HepG2 (cell line): ENCODE measurements around the gene ZNF507. TPM values are rescaled to one million over a fixed set of nuclear protein-coding genes. Genes with fewer than 3 reads are reported as not detected.

Experiments
- CCAR2 ChIP-seq: fragments of 200-400 bp; formaldehyde crosslinking; optimal IDR thresholded peaks from 2 replicates; pipeline ENCODE3; 2018; ENCODE audit warnings: low read depth, mild to moderate bottlenecking, low read length, moderate library complexity
- ETV5 ChIP-seq: IDR thresholded peaks from 2 replicates; pipeline ENCODE4 v1.6.1; 2018; ENCODE audit warnings: missing biosample characterization, missing genetic modification reagents, inconsistent platforms, borderline replicate concordance
- GATAD1 ChIP-seq: IDR thresholded peaks from 2 replicates; pipeline ENCODE4 v1.6.1; 2016; ENCODE audit warnings: missing genetic modification reagents, missing compliant biosample characterization
- GZF1 ChIP-seq: sonication (generic); formaldehyde crosslinking; IDR thresholded peaks from 2 replicates; pipeline ENCODE4 v1.5.1; 2020; ENCODE audit warnings: mild to moderate bottlenecking, missing genetic modification reagents
- HIC2 ChIP-seq: sonication (generic); formaldehyde crosslinking; IDR thresholded peaks from 2 replicates; pipeline ENCODE4 v1.9.0; 2022; ENCODE audit warnings: low read depth, missing genetic modification reagents
- HNRNPL ChIP-seq: fragments of 200-400 bp; formaldehyde crosslinking; IDR thresholded peaks from 2 replicates; pipeline ENCODE4 v1.6.1; 2017; ENCODE audit warnings: mild to moderate bottlenecking, low read depth, low read length
- KMT2B ChIP-seq: IDR thresholded peaks from 2 replicates; pipeline ENCODE4 v1.6.1; 2016; ENCODE audit warnings: missing genetic modification reagents, missing compliant biosample characterization
- MYNN ChIP-seq: sonication (generic); formaldehyde crosslinking; IDR thresholded peaks from 2 replicates; pipeline ENCODE4 v1.4.0; 2020; ENCODE audit warnings: mild to moderate bottlenecking, low read depth, missing genetic modification reagents
- NFE2 ChIP-seq: sonication (generic); formaldehyde crosslinking; IDR thresholded peaks from 2 replicates; pipeline ENCODE4 v1.4.0; 2020; ENCODE audit warnings: missing genetic modification reagents
- NR2F2 ChIP-seq: IDR thresholded peaks from 2 replicates; pipeline ENCODE4 v1.6.1; 2012; ENCODE audit warnings: low read depth, inconsistent platforms, borderline replicate concordance
- RBFOX2 ChIP-seq: fragments of 200-400 bp; formaldehyde crosslinking; IDR thresholded peaks from 2 replicates; pipeline ENCODE4 v1.6.1; 2017; ENCODE audit warnings: low read depth, mild to moderate bottlenecking, low read length
- RBM39 ChIP-seq: fragments of 200-400 bp; formaldehyde crosslinking; IDR thresholded peaks from one replicate; pipeline ENCODE4 v1.6.1; 2018; ENCODE audit warnings: antibody characterized with exemption, mild to moderate bottlenecking, low read depth, low read length; ENCODE audit not compliant: poor library complexity, severe bottlenecking
- SUZ12 ChIP-seq: fragments of 150-350 bp; IDR thresholded peaks from 2 replicates; pipeline ENCODE4 v1.6.1; 2014; ENCODE audit warnings: low read depth, low read length
- ZFP36L1 ChIP-seq: sonication (generic); formaldehyde crosslinking; IDR thresholded peaks from 2 replicates; pipeline ENCODE4 v1.8.0; 2022; ENCODE audit warnings: mild to moderate bottlenecking, missing genetic modification reagents, moderate library complexity
- ZGPAT ChIP-seq: IDR thresholded peaks from 2 replicates; pipeline ENCODE4 v1.6.1; 2016; ENCODE audit warnings: mild to moderate bottlenecking
- ZNF263 ChIP-seq: sonication (generic); formaldehyde crosslinking; IDR thresholded peaks from 2 replicates; pipeline ENCODE4 v1.4.0; 2020; ENCODE audit warnings: missing genetic modification reagents
- ZNF367 ChIP-seq: sonication (generic); formaldehyde crosslinking; IDR thresholded peaks from 2 replicates; pipeline ENCODE4 v1.4.0; 2020; ENCODE audit warnings: missing genetic modification reagents, borderline replicate concordance
- ZNF558 ChIP-seq: sonication (generic); formaldehyde crosslinking; IDR thresholded peaks from 2 replicates; pipeline ENCODE4 v1.9.0; 2022; ENCODE audit warnings: mild to moderate bottlenecking, missing genetic modification reagents, borderline replicate concordance
- ZNF672 ChIP-seq: sonication (generic); formaldehyde crosslinking; IDR thresholded peaks from 2 replicates; pipeline ENCODE4 v1.8.1; 2022; ENCODE audit warnings: missing genetic modification reagents
- polyA plus RNA-seq, 8 experiments: library from polyadenylated mRNA; depleted of rRNA in 3 of 8; stranded (reverse) in 7 of 8; unstranded in 1 of 8; fragments of >200 nt; fragmentation: Illumina TruSeq in 4 of 8; extraction: Trizol in 4 of 8; gene quantifications; 2 replicates each; pipeline versions ENCODE4 v1.2.1 to v1.2.3, GENCODE V29; 2011 to 2016; ENCODE audit warnings: low read depth in 4 of 8, missing spikeins in 1 of 8, mixed read lengths in 1 of 8; ENCODE audit not compliant: insufficient read depth in 1 of 8
- total RNA-seq, 5 experiments: library from RNA; depleted of rRNA; stranded (reverse); fragments of >200 nt; fragmentation: Illumina TruSeq; extraction: Trizol; gene quantifications; 2 replicates each; pipeline ENCODE4 v1.2.3, GENCODE V29; 2016; ENCODE audit warnings: low read depth in 1 of 5
- TF ChIP-seq, protein P1 (sequence below): conservative IDR thresholded peaks from 2 replicates; pipeline ENCODE4 v1.6.1; 2018; ENCODE audit warnings: missing genetic modification reagents
- TF ChIP-seq, protein P2 (sequence below): sonication (generic); formaldehyde crosslinking; IDR thresholded peaks from 2 replicates; pipeline ENCODE4 v1.9.0; 2021; ENCODE audit warnings: missing genetic modification reagents, borderline replicate concordance
- TF ChIP-seq, protein P3 (sequence below): sonication (generic); formaldehyde crosslinking; IDR thresholded peaks from 2 replicates; pipeline ENCODE4 v1.4.0; 2020; ENCODE audit warnings: mild to moderate bottlenecking, missing genetic modification reagents

Gene ZNF507
- total and polyA plus RNA-seq, 2 of the 13 experiments (the other 11 are each of a cell fraction or from before 2014, with no cell fraction given): 7.3 to 10.9 TPM

GRCh38 chr19:32405431-32406160 is 60.2 kb downstream of the ZNF507 start, which contains the start of gene DPY19L3 (continued):
- TF ChIP-seq, protein P1, sequence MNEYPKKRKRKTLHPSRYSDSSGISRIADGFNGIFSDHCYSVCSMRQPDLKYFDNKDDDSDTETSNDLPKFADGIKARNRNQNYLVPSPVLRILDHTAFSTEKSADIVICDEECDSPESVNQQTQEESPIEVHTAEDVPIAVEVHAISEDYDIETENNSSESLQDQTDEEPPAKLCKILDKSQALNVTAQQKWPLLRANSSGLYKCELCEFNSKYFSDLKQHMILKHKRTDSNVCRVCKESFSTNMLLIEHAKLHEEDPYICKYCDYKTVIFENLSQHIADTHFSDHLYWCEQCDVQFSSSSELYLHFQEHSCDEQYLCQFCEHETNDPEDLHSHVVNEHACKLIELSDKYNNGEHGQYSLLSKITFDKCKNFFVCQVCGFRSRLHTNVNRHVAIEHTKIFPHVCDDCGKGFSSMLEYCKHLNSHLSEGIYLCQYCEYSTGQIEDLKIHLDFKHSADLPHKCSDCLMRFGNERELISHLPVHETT: no peak; the same call in 1 of the 2 replicates
- TF ChIP-seq, protein P2, sequence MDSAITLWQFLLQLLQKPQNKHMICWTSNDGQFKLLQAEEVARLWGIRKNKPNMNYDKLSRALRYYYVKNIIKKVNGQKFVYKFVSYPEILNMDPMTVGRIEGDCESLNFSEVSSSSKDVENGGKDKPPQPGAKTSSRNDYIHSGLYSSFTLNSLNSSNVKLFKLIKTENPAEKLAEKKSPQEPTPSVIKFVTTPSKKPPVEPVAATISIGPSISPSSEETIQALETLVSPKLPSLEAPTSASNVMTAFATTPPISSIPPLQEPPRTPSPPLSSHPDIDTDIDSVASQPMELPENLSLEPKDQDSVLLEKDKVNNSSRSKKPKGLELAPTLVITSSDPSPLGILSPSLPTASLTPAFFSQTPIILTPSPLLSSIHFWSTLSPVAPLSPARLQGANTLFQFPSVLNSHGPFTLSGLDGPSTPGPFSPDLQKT: no peak; the same call in 1 of the 2 replicates
- TF ChIP-seq GZF1 (CRISPR knock-in tag): no peak
- peak; percentile 32 for TF ChIP-seq RBM39
- TF ChIP-seq HIC2 (CRISPR knock-in tag): no peak
- peak; percentile 98 for TF ChIP-seq ETV5 (CRISPR knock-in tag)
- TF ChIP-seq ZNF558 (CRISPR knock-in tag): no peak
- no peak for TF ChIP-seq CCAR2
- TF ChIP-seq SUZ12: no peak
- TF ChIP-seq ZNF672 (CRISPR knock-in tag): no peak
- peak; percentile 75 for TF ChIP-seq ZGPAT (CRISPR knock-in tag)
- no peak for TF ChIP-seq NFE2 (CRISPR knock-in tag)
- TF ChIP-seq ZNF367 (CRISPR knock-in tag): no peak; the same call in 1 of the 2 replicates
- TF ChIP-seq, protein P3, sequence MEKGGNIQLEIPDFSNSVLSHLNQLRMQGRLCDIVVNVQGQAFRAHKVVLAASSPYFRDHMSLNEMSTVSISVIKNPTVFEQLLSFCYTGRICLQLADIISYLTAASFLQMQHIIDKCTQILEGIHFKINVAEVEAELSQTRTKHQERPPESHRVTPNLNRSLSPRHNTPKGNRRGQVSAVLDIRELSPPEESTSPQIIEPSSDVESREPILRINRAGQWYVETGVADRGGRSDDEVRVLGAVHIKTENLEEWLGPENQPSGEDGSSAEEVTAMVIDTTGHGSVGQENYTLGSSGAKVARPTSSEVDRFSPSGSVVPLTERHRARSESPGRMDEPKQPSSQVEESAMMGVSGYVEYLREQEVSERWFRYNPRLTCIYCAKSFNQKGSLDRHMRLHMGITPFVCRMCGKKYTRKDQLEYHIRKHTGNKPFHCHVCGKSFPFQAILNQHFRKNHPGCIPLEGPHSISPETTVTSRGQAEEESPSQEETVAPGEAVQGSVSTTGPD (CRISPR knock-in tag): no peak
- TF ChIP-seq NR2F2: no peak
- no peak; the same call in 1 of the 2 replicates for TF ChIP-seq ZFP36L1 (CRISPR knock-in tag)
- TF ChIP-seq GATAD1 (CRISPR knock-in tag): peak; percentile 89
- peak; percentile 77 for TF ChIP-seq KMT2B
- TF ChIP-seq ZNF263: no peak
- TF ChIP-seq RBFOX2: peak; percentile 99
- no peak for TF ChIP-seq MYNN (CRISPR knock-in tag)
- TF ChIP-seq HNRNPL: no peak
